Measurements from ENCODE around the gene NUCKS1. TPM values are rescaled to one million over a fixed set of nuclear protein-coding genes. Genes with fewer than 3 reads are reported as not detected.

Gene NUCKS1
- total and polyA plus RNA-seq, 9 donors: 79.4 to 335 (median 223) TPM

DNA sequence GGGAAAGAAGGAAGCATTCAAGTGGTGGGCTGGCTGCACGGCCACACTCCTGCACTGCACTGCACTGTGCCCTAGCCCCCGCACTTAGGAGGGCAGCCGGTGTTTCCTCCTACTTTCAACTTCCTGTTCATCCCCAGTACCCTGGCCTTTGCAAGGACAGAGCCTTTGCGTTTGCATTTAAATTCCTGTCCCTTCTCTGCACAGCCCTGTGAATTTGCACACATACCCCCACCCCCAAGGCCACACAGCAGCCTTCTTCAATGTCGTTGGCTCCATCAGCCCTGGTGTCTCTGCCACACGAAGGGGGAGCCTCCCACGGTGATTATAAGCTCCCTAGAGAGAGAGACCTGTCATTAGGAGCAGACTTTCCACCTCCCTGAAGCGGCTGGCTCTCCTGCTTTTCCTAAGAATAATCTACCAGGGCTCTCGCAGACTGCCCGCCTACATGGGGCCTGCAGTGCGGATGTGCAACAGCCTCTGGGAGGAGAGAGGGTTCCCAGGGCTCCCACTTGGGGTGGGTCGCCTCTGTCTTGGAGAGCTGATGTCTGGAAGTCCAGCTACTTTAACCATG lies 56.5 kb downstream of the NUCKS1 start:
- TF ChIP-seq, protein P1, sequence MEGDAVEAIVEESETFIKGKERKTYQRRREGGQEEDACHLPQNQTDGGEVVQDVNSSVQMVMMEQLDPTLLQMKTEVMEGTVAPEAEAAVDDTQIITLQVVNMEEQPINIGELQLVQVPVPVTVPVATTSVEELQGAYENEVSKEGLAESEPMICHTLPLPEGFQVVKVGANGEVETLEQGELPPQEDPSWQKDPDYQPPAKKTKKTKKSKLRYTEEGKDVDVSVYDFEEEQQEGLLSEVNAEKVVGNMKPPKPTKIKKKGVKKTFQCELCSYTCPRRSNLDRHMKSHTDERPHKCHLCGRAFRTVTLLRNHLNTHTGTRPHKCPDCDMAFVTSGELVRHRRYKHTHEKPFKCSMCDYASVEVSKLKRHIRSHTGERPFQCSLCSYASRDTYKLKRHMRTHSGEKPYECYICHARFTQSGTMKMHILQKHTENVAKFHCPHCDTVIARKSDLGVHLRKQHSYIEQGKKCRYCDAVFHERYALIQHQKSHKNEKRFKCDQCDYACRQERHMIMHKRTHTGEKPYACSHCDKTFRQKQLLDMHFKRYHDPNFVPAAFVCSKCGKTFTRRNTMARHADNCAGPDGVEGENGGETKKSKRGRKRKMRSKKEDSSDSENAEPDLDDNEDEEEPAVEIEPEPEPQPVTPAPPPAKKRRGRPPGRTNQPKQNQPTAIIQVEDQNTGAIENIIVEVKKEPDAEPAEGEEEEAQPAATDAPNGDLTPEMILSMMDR (IDR thresholded peaks at IDR 0.05): no peak
- no peak for TF ChIP-seq POLR2A (IDR thresholded peaks at IDR 0.05)
- TF ChIP-seq EP300 (IDR thresholded peaks at IDR 0.05): no peak
- WGBS, 3 donors: 52 to 63% (median 55%) methylated on average over 12 of the region's 12 CpGs
- no peaks in the 10 kb centered on the region for H3K9me3 ChIP-seq
- H3K4me1 ChIP-seq (ENCODE audit: insufficient read depth): no peaks in the 10 kb centered on the region
- no peak overlapping the region for H3K27ac ChIP-seq
- H3K27me3 ChIP-seq: no peaks in the 10 kb centered on the region
- no peak overlapping the region for H3K4me3 ChIP-seq
- DNase-seq: no peak
- intact Hi-C loops (cut with DNase I): no loop called here
- H3K36me3 ChIP-seq: no peaks in the 10 kb centered on the region

DNA sequence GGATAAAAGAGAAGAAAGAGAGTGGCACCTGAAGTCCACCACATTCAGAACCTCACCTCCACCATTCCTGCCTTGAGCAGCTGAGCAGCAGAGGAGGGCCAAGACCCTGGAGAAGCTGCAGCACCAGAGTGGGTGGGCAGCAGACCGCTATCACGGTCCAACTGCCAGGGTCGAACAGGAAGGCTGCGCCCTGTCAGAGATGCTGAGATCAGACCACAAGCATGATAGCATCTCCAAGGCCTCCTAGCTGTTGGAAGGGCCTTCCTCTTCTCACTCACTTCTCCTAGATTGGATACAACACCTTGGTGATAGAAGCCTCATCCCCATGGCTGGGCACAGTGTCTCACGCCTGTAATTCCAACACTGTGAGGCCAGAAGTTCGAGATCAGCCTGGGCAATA lies 57.6 kb downstream of the NUCKS1 start:
- intact Hi-C loops (cut with DNase I): no loop called here
- Histone ChIP-seq H3K36me3 (no peaks in the 10 kb centered on the region), H3K9me3 (no peaks in the 10 kb centered on the region), H3K27me3 (no peaks in the 10 kb centered on the region), H3K27ac (no peak overlapping the region), H3K4me1 (ENCODE audit: insufficient read depth) (no peaks in the 10 kb centered on the region), H3K4me3 (no peak overlapping the region)
- TF ChIP-seq POLR2A (IDR thresholded peaks at IDR 0.05) (no peak), EP300 (IDR thresholded peaks at IDR 0.05) (no peak)
- TF ChIP-seq, protein P1 (IDR thresholded peaks at IDR 0.05): no peak
- no peak for DNase-seq
- 93 to 97% (median 94%) methylated on average over 6 of the region's 6 CpGs for WGBS, 3 donors

DNA sequence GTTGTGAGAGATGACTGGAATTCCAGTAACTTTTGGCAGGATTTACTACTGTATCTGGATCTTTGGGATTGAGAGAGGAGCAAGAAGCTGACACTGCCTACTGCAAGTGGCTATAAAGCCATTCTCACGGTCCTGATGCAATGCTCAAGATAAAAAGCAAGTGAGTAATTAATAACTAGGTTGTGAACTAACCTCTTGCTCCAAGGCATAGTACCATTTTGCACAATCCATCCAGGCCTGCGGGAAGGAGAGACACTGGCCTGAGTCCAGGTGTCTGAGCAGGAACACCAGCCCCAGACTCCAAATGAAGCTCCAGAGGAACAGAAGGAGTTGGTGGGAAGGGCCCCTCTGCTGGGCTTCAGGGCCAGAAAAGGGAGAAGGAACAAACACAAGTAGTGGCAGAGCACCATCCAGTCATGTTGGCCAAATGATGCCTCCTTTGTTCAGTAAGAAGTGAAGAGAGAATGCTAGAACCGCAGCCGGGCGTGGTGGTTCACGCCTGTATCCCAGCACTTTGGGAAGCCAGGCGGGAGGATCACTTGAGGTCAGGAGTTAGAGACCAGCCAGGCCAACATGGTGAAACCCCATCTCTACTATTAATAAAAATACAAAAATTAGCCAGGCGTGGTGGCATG lies 59.7 kb downstream of the NUCKS1 start:
- TF ChIP-seq, protein P1 (IDR thresholded peaks at IDR 0.05): no peak
- TF ChIP-seq EP300 (IDR thresholded peaks at IDR 0.05): no peak
- TF ChIP-seq POLR2A (IDR thresholded peaks at IDR 0.05): no peak
- Histone ChIP-seq H3K4me3 (no peak overlapping the region), H3K36me3 (no peaks in the 10 kb centered on the region), H3K27ac (no peak overlapping the region), H3K4me1 (ENCODE audit: insufficient read depth) (no peaks in the 10 kb centered on the region), H3K27me3 (no peaks in the 10 kb centered on the region), H3K9me3 (no peaks in the 10 kb centered on the region)
- intact Hi-C loops (cut with DNase I): no loop called here
- WGBS, 3 donors: 80 to 82% (median 81%) methylated on average over 8 of the region's 8 CpGs
- peak in 1 of 5 donors; percentile 10 for DNase-seq

DNA sequence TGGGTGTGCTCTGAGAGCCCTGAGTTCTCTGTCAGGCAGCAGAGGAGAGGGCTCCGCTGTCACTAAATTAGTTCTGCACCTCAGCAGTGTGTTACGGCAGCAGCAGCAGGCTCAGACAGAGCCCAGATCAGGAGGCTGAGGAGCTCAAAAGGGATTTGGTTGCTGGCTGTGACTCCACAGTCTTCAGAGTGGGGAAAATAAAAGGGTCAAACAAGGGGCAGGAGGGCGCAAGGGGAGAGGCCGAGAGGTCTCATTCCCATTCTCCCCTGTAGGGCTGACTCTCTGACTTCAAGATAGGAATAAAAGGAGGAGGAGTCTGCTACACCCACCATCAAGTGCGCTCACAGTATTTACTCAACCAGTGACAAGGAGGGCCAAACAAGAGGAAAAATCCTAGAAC lies 60.5 kb downstream of the NUCKS1 start:
- no peak for DNase-seq
- Histone ChIP-seq H3K27ac (no peak overlapping the region), H3K4me1 (ENCODE audit: insufficient read depth) (no peaks in the 10 kb centered on the region), H3K9me3 (no peaks in the 10 kb centered on the region), H3K36me3 (no peaks in the 10 kb centered on the region), H3K4me3 (no peak overlapping the region), H3K27me3 (no peaks in the 10 kb centered on the region)
- intact Hi-C loops (cut with DNase I): no loop called here
- WGBS, 3 donors: 92 to 95% (median 93%) methylated on average over 5 of the region's 5 CpGs
- no peak for TF ChIP-seq EP300 (IDR thresholded peaks at IDR 0.05)
- TF ChIP-seq POLR2A (IDR thresholded peaks at IDR 0.05): no peak
- TF ChIP-seq, protein P1 (IDR thresholded peaks at IDR 0.05): no peak

All from ovary (tissue), 9 donors.